GM12891 (cell line): Measurements from ENCODE around the gene SPON1.

Experiments used
- POLR2A ChIP-seq: IDR thresholded peaks from 2 replicates; pipeline ENCODE4 v1.6.1; 2011; ENCODE audit warnings: low read depth, low read length, control low read depth
- POLR2AphosphoS5 ChIP-seq: IDR thresholded peaks from 2 replicates; pipeline ENCODE4 v1.6.1; 2011; ENCODE audit warnings: low read depth, low read length, control low read depth

DNA sequence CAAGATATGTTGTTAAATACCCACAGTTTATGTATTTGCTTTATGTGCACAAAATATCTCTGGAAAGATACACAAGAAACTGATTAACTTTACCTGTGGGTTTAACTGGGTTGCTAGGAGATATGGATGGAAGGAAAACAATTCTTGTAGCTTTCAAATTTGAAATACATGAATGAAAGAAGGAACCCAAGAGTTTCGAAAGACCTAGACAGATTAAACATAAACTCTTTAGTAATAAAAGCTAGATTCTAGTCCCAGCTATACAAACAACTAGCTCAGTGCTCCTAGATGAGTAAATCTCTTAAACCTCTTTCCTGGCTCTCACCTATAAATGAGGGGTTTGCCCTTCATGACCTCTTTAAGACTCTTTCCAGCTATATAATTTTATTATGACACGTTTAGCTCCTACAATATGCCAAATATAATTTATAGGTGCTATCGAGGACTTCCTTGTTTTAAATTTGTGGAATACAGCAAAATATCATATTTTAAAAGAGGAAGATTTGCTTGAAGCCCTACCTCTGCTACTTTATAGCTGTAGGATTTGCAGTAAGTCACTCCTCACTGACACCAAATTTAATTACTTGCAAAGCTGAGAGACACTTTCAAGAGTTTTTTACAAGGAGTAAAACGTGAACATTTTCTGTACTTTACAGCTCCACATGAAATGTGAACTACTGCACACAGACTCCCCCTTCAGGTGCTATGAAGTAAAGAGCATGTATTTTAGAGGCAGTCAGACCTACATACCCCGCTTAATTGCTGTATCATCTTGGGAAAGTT, 345.8 kb downstream of the SPON1 start:
- no peak for TF ChIP-seq POLR2AphosphoS5
- no peak for TF ChIP-seq POLR2A
